Mesothelial cell of epicardium (in vitro differentiated cells): ENCODE results near the gene PAX2. TPM values are rescaled to one million over a fixed set of nuclear protein-coding genes. Genes with fewer than 3 reads are reported as not detected.

Source experiments
- DNase-seq, 2 experiments: peaks; one replicate each; pipeline ENCODE4 v3.0.0; 2021; ENCODE audit warnings: low spot score in 2 of 2; ENCODE audit not compliant: unreplicated experiment in 2 of 2
- H3K27ac Mint-ChIP-seq: 2 replicates; pipeline ENCODE4 v1.8.0; 2021; ENCODE audit warnings: mixed read lengths
- H3K27me3 Mint-ChIP-seq: 2 replicates; pipeline ENCODE4 v1.8.0; 2021; ENCODE audit warnings: low read depth, mixed read lengths
- H3K36me3 Mint-ChIP-seq: 2 replicates; pipeline ENCODE4 v1.8.0; 2021; ENCODE audit warnings: mixed read lengths
- H3K4me1 Mint-ChIP-seq: 2 replicates; pipeline ENCODE4 v1.8.0; 2021; ENCODE audit warnings: mixed read lengths
- H3K4me3 Mint-ChIP-seq: 2 replicates; pipeline ENCODE4 v1.8.0; 2021; ENCODE audit warnings: mild to moderate bottlenecking, moderate library complexity, mixed read lengths
- H3K9me3 Mint-ChIP-seq: 2 replicates; pipeline ENCODE4 v1.8.0; 2021; ENCODE audit warnings: mixed read lengths
- CTCF ChIP-seq: fragments of 200-600 bp; sonication (generic); IDR thresholded peaks from one replicate; pipeline ENCODE4 v1.5.0; 2021; ENCODE audit warnings: antibody characterized with exemption; ENCODE audit not compliant: unreplicated experiment
- total RNA-seq: library from RNA; stranded (reverse); gene quantifications from 3 replicates; pipeline ENCODE4 v1.2.1, GENCODE V29; 2021

The PAX2 gene
- total RNA-seq, 1 donor from 2014 or later, result not detected

GRCh38 chr10:100814751-100815474, 69.5 kb downstream of the PAX2 start:
- no peaks in the 10 kb centered on the region for H3K9me3 Mint-ChIP-seq
- no peaks in the 10 kb centered on the region for H3K4me1 Mint-ChIP-seq
- H3K27ac Mint-ChIP-seq, result no peak overlapping the region
- no peak for DNase-seq
- no peak overlapping the region for H3K4me3 Mint-ChIP-seq
- H3K27me3 Mint-ChIP-seq, result peaks cover 89% of the 10 kb centered on the region
- TF ChIP-seq CTCF, result no peak
- H3K36me3 Mint-ChIP-seq, result no peaks in the 10 kb centered on the region

GRCh38 chr10:100816671-100817070, 71.3 kb downstream of the PAX2 start:
- Mint-ChIP-seq H3K4me3 (no peak overlapping the region), H3K27ac (no peak overlapping the region), H3K27me3 (peaks cover 96% of the 10 kb centered on the region), H3K4me1 (no peaks in the 10 kb centered on the region), H3K9me3 (no peaks in the 10 kb centered on the region), H3K36me3 (no peaks in the 10 kb centered on the region)
- DNase-seq, result no peak
- no peak for TF ChIP-seq CTCF

- no peak overlapping the region for H3K27ac Mint-ChIP-seq
- H3K9me3 Mint-ChIP-seq, result no peaks in the 10 kb centered on the region
- no peaks in the 10 kb centered on the region for H3K4me1 Mint-ChIP-seq
- H3K4me3 Mint-ChIP-seq, result no peak overlapping the region
- H3K36me3 Mint-ChIP-seq, result no peaks in the 10 kb centered on the region
- no peak for DNase-seq
- H3K27me3 Mint-ChIP-seq, result peaks cover 95% of the 10 kb centered on the region
- no peak for TF ChIP-seq CTCF
Measured at GRCh38 chr10:100817268-100817839, 72.0 kb downstream of the PAX2 start.

- H3K27me3 Mint-ChIP-seq, result peaks cover 97% of the 10 kb centered on the region
- H3K9me3 Mint-ChIP-seq, result no peaks in the 10 kb centered on the region
- no peak overlapping the region for H3K4me3 Mint-ChIP-seq
- H3K36me3 Mint-ChIP-seq, result no peaks in the 10 kb centered on the region
- no peak for TF ChIP-seq CTCF
- H3K4me1 Mint-ChIP-seq, result no peaks in the 10 kb centered on the region
- no peak overlapping the region for H3K27ac Mint-ChIP-seq
- no peak for DNase-seq
Measured at GRCh38 chr10:100819424-100819823, 74.0 kb downstream of the PAX2 start.

- Mint-ChIP-seq H3K4me3 (no peak overlapping the region), H3K9me3 (no peaks in the 10 kb centered on the region), H3K27ac (no peak overlapping the region), H3K27me3 (peaks cover 94% of the 10 kb centered on the region), H3K4me1 (peaks cover 7% of the 10 kb centered on the region), H3K36me3 (no peaks in the 10 kb centered on the region)
- no peak for TF ChIP-seq CTCF
- DNase-seq, result no peak
Measured at GRCh38 chr10:100823194-100823593, 77.8 kb downstream of the PAX2 start.
